Fibroblast of pulmonary artery (primary cell): ENCODE data around the gene S100A7A.

Experiments used
- DNase-seq: peaks from one replicate; pipeline ENCODE4 v3.0.0-alpha.2; 2010; ENCODE audit warnings: low read depth
- H3K4me3 ChIP-seq: replicated peaks from 2 replicates; pipeline ENCODE4 v1.5.1; 2011; ENCODE audit warnings: low read depth, mild to moderate bottlenecking, control low read depth, low read length, moderate library complexity
- TF ChIP-seq, protein P1 (sequence below): IDR thresholded peaks from 2 replicates; pipeline ENCODE4 v1.5.1; 2011; ENCODE audit warnings: mild to moderate bottlenecking, control low read depth, low read length, inconsistent platforms; ENCODE audit errors: missing control alignments

The S100A7A gene

DNA sequence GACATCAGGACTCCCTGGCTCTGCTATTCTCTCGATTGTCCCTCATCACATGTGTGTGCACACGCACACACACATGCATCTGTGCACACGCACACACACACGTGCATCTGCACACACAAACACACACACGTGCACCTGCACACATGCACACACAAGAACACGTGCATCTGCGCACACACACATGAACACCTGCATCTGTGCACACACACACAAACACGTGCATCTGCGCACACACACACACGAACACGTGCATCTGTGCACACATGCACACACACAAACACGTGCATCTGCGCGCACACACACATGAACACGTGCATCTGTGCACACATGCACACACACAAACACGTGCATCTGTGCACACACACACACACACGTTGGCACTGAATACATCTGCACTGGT lies 14.7 kb downstream of the S100A7A start:
- TF ChIP-seq, protein P1, sequence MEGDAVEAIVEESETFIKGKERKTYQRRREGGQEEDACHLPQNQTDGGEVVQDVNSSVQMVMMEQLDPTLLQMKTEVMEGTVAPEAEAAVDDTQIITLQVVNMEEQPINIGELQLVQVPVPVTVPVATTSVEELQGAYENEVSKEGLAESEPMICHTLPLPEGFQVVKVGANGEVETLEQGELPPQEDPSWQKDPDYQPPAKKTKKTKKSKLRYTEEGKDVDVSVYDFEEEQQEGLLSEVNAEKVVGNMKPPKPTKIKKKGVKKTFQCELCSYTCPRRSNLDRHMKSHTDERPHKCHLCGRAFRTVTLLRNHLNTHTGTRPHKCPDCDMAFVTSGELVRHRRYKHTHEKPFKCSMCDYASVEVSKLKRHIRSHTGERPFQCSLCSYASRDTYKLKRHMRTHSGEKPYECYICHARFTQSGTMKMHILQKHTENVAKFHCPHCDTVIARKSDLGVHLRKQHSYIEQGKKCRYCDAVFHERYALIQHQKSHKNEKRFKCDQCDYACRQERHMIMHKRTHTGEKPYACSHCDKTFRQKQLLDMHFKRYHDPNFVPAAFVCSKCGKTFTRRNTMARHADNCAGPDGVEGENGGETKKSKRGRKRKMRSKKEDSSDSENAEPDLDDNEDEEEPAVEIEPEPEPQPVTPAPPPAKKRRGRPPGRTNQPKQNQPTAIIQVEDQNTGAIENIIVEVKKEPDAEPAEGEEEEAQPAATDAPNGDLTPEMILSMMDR, result no peak
- no peak for DNase-seq
- H3K4me3 ChIP-seq, result no peak overlapping the region

DNA sequence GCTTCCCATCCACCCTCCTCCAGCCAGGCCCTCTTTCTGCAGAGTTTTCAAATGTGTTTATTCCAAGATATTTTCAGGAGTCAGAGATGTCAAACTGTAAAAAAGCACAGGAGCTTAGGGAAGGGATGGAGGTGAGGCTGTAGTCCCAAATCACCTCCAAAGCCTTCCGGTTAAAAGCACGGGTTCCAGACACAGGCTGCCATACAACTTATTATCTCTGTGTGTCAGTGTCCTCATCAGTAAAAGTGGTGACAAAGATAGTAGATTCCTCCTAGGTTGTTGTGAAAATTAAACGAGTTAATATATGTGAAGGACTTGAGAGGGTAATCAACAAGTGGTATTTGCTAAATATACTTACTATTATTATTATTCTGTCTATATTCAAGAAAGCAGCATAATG lies 15.1 kb downstream of the S100A7A start:
- no peak overlapping the region for H3K4me3 ChIP-seq
- TF ChIP-seq, protein P1, result no peak
- no peak for DNase-seq

DNA sequence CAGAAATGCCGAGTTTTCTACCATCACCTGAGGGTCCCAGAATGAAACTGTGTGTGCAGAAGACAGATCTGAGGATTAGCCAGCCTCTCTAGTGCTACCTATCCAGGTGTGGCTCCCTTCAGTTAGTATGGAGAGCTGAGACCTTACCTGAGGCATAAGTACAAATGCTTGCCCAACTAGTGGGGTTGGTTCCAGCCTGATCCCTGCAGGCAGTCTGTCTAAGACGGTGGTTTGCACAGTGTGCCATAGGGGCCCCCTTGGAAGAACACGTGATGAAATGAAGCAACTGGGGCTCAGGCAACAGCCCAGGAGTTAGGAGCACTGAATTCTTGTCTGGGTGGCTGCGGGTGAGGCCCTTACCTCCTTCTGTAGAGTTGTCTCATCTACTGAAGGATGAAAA lies 15.6 kb downstream of the S100A7A start:
- DNase-seq, result no peak
- H3K4me3 ChIP-seq, result no peak overlapping the region
- TF ChIP-seq, protein P1, result no peak

DNA sequence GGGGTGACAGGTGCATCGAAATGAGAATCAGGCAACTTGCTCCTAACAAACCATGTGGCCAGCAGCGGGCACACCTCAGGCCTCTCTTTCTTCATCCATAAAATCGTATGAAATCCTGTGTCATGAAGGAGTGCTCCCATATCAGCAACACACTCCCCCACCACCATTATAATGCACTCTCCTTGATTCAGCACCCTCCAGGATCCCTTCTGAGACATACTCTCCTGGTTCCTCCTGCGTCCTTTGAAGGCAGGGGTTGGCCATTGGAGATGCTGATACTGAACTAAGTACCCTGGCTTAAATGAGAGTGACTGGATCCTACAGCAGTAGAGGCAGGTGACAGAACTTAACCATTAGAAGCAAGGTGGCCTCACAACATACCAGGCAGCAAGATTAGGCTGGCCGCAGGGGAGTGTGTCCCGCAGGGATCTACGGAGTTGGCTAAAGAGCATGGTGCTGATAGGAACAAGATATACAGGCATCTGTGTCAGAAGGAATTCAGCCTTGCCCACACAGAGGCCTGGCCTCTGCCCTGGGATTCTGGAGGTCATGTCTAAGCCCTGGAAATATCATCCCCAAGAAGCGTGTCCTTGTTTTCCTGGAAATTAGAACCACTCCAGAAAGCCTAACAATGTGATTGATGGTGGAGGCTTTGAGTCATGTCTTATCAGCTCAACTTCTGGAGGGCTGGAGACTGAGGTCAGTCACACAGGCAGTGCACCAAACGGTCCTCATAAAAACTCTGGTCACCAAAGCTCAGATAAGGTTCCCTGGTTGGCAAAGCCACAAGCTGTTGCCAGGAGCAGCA lies 16.8 kb downstream of the S100A7A start:
- DNase-seq, result no peak
- no peak overlapping the region for H3K4me3 ChIP-seq
- TF ChIP-seq, protein P1, result no peak

GRCh38 chr1:153434746-153435455 lies 18.6 kb downstream of the S100A7A start:
- TF ChIP-seq, protein P1, result no peak
- H3K4me3 ChIP-seq, result no peak overlapping the region
- DNase-seq, result no peak

- no peak overlapping the region for H3K4me3 ChIP-seq
- no peak for DNase-seq
- TF ChIP-seq, protein P1, result no peak
Observed at GRCh38 chr1:153437236-153437635, 20.9 kb downstream of the S100A7A start.
